HEK293 (cell line): Measurements from ENCODE around the gene NAGLU.

Source experiments
- CTCF ChIA-PET: fragments of 350-600 bp; formaldehyde crosslinking; extraction: SDS; loops from one replicate; lab custom pipeline; 2021; ENCODE audit warnings: antibody characterized with exemption; lab: Yijun Ruan, JAX
- POLR2A ChIA-PET: fragments of 300-600 bp; formaldehyde crosslinking; extraction: SDS; loops from one replicate; lab custom pipeline; 2020; ENCODE audit warnings: antibody characterized with exemption, inconsistent platforms; lab: Yijun Ruan, JAX
- H3K27ac ChIP-seq: fragments of 200-500 bp; sonication (Bioruptor generic); 2 replicates; pipeline ENCODE4 v1.5.1; 2014; ENCODE audit warnings: low read depth, low read length, control low read depth, inconsistent platforms; ENCODE audit errors: extremely low read depth
- H3K36me3 ChIP-seq, 2 experiments: fragments of 200-500 bp in 1 of 2; sonication (Bioruptor generic) in 1 of 2; 1 replicate in 1 of 2; 2 replicates in 1 of 2; pipeline ENCODE4 v1.5.1; 2014 to 2017; ENCODE audit warnings: inconsistent platforms in 2 of 2, low read length in 2 of 2; ENCODE audit not compliant: control insufficient read depth in 2 of 2, insufficient read depth in 1 of 2
- H3K4me1 ChIP-seq: fragments of 200-500 bp; sonication (Bioruptor generic); 2 replicates; pipeline ENCODE4 v1.5.1; 2014; ENCODE audit warnings: mild to moderate bottlenecking, low read length, inconsistent platforms; ENCODE audit not compliant: control insufficient read depth, insufficient read depth
- H3K4me3 ChIP-seq: 2 replicates; pipeline ENCODE4 v1.5.1; 2011; ENCODE audit warnings: low read depth, mild to moderate bottlenecking, control low read depth, low read length, moderate library complexity
- H3K9me3 ChIP-seq: fragments of 200-500 bp; sonication (Bioruptor generic); 2 replicates; pipeline ENCODE4 v1.5.1; 2014; ENCODE audit warnings: low read depth, low read length, inconsistent platforms; ENCODE audit not compliant: control insufficient read depth, insufficient read depth
- HOXD13 ChIP-seq: sonication (generic); formaldehyde crosslinking; IDR thresholded peaks from 2 replicates; pipeline ENCODE4 v1.8.0; 2022; ENCODE audit warnings: missing genetic modification reagents, borderline replicate concordance
- OSR2 ChIP-seq: fragments of 450-650 bp; formaldehyde crosslinking; IDR thresholded peaks from 2 replicates; pipeline ENCODE4 v1.5.1; 2016; ENCODE audit warnings: missing biosample characterization, missing genetic modification characterization
- REPIN1 ChIP-seq: fragments of 450-650 bp; formaldehyde crosslinking; IDR thresholded peaks from 2 replicates; pipeline ENCODE4 v1.5.1; 2017; ENCODE audit warnings: missing biosample characterization, missing genetic modification characterization, low read depth
- SP3 ChIP-seq: fragments of 450-650 bp; formaldehyde crosslinking; IDR thresholded peaks from 2 replicates; pipeline ENCODE4 v1.5.1; 2016; ENCODE audit warnings: missing biosample characterization, missing genetic modification characterization
- WT1 ChIP-seq: fragments of 450-650 bp; formaldehyde crosslinking; IDR thresholded peaks from 2 replicates; pipeline ENCODE4 v1.5.1; 2016; ENCODE audit warnings: missing biosample characterization, missing genetic modification characterization
- YY1 ChIP-seq: fragments of 450-650 bp; formaldehyde crosslinking; IDR thresholded peaks from 2 replicates; pipeline ENCODE4 v1.5.1; 2018; ENCODE audit warnings: missing biosample characterization, missing genetic modification characterization
- ZNF133 ChIP-seq: fragments of 450-650 bp; formaldehyde crosslinking; IDR thresholded peaks from 2 replicates; pipeline ENCODE4 v1.5.1; 2016; ENCODE audit warnings: missing biosample characterization, missing genetic modification characterization
- ZNF138 ChIP-seq: fragments of 450-650 bp; formaldehyde crosslinking; IDR thresholded peaks from 2 replicates; pipeline ENCODE4 v1.5.1; 2016; ENCODE audit warnings: missing biosample characterization, missing genetic modification characterization, borderline replicate concordance
- ZNF140 ChIP-seq: fragments of 450-650 bp; formaldehyde crosslinking; IDR thresholded peaks from 2 replicates; pipeline ENCODE4 v1.5.1; 2016; ENCODE audit warnings: missing biosample characterization, missing genetic modification characterization
- ZNF223 ChIP-seq: fragments of 450-650 bp; formaldehyde crosslinking; IDR thresholded peaks from 2 replicates; pipeline ENCODE4 v1.5.1; 2016; ENCODE audit warnings: missing biosample characterization, missing genetic modification characterization
- ZNF354C ChIP-seq: fragments of 450-650 bp; formaldehyde crosslinking; IDR thresholded peaks from 2 replicates; pipeline ENCODE4 v1.5.1; 2016; ENCODE audit warnings: missing biosample characterization, missing genetic modification characterization, low read depth, borderline replicate concordance
- ZNF404 ChIP-seq: fragments of 450-650 bp; formaldehyde crosslinking; IDR thresholded peaks from 2 replicates; pipeline ENCODE4 v1.5.1; 2017; ENCODE audit warnings: missing biosample characterization, missing genetic modification characterization
- ZNF518A ChIP-seq: fragments of 450-650 bp; formaldehyde crosslinking; conservative IDR thresholded peaks from 2 replicates; pipeline ENCODE4 v1.5.1; 2016; ENCODE audit warnings: low read depth, missing biosample characterization, missing genetic modification characterization
- ZNF529 ChIP-seq: fragments of 450-650 bp; formaldehyde crosslinking; IDR thresholded peaks from 2 replicates; pipeline ENCODE4 v1.5.1; 2017; ENCODE audit warnings: missing genetic modification characterization, missing biosample characterization; ENCODE audit not compliant: insufficient replicate concordance
- ZNF558 ChIP-seq: fragments of 450-650 bp; formaldehyde crosslinking; IDR thresholded peaks from 2 replicates; pipeline ENCODE4 v1.5.1; 2016; ENCODE audit warnings: missing biosample characterization, missing genetic modification characterization
- ZNF585B ChIP-seq: fragments of 450-650 bp; formaldehyde crosslinking; IDR thresholded peaks from 2 replicates; pipeline ENCODE4 v1.5.1; 2016; ENCODE audit warnings: missing biosample characterization, missing genetic modification characterization
- ZNF626 ChIP-seq: fragments of 450-650 bp; sonication (Bioruptor Pico); formaldehyde crosslinking; IDR thresholded peaks from 2 replicates; pipeline ENCODE4 v1.5.1; 2018; ENCODE audit warnings: missing biosample characterization, missing genetic modification characterization, inconsistent platforms
- ZNF777 ChIP-seq: fragments of 450-650 bp; formaldehyde crosslinking; IDR thresholded peaks from 2 replicates; pipeline ENCODE4 v1.5.1; 2017; ENCODE audit warnings: missing biosample characterization, missing genetic modification characterization, borderline replicate concordance
- ZSCAN30 ChIP-seq: fragments of 450-650 bp; IDR thresholded peaks from 2 replicates; pipeline ENCODE4 v1.5.1; 2018; ENCODE audit warnings: missing biosample characterization, mild to moderate bottlenecking, missing genetic modification characterization, moderate library complexity
- ZSCAN5A ChIP-seq: fragments of 450-650 bp; formaldehyde crosslinking; IDR thresholded peaks from 2 replicates; pipeline ENCODE4 v1.5.1; 2016; ENCODE audit warnings: missing biosample characterization, missing genetic modification characterization
- TF ChIP-seq, protein P1 (sequence below): fragments of 450-650 bp; formaldehyde crosslinking; IDR thresholded peaks from 2 replicates; pipeline ENCODE4 v1.5.1; 2016; ENCODE audit warnings: missing biosample characterization, missing genetic modification characterization, borderline replicate concordance

The NAGLU gene

DNA sequence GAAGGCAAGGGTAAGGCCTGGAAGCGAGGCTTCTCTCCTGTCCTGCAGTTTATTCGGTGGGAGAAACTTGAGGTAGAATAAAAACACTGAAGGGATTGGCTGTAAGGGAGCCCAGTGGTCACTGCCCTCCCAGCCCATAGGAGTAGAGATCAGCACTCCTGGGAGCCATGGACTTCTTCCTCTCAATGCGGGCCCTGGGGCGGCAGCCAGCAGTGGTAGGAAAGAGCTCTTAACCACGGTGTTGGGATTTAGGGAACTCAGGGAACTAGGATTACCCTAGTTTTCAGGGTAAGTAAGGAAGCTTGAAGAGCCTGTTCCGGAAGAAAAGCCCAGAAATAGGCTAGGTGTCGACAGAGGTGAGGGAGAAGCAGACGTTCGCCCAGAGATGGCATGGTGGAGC, 23.8 kb upstream of the NAGLU start (continued):
- TF ChIP-seq ZNF518A (tag by site-specific recombination), result no peak
- TF ChIP-seq ZNF354C (tag by site-specific recombination), result no peak
- no peak for TF ChIP-seq ZNF138 (tag by site-specific recombination)
- TF ChIP-seq ZNF529 (tag by site-specific recombination), result no peak
- no peak for TF ChIP-seq ZSCAN5A
- TF ChIP-seq, protein P1, sequence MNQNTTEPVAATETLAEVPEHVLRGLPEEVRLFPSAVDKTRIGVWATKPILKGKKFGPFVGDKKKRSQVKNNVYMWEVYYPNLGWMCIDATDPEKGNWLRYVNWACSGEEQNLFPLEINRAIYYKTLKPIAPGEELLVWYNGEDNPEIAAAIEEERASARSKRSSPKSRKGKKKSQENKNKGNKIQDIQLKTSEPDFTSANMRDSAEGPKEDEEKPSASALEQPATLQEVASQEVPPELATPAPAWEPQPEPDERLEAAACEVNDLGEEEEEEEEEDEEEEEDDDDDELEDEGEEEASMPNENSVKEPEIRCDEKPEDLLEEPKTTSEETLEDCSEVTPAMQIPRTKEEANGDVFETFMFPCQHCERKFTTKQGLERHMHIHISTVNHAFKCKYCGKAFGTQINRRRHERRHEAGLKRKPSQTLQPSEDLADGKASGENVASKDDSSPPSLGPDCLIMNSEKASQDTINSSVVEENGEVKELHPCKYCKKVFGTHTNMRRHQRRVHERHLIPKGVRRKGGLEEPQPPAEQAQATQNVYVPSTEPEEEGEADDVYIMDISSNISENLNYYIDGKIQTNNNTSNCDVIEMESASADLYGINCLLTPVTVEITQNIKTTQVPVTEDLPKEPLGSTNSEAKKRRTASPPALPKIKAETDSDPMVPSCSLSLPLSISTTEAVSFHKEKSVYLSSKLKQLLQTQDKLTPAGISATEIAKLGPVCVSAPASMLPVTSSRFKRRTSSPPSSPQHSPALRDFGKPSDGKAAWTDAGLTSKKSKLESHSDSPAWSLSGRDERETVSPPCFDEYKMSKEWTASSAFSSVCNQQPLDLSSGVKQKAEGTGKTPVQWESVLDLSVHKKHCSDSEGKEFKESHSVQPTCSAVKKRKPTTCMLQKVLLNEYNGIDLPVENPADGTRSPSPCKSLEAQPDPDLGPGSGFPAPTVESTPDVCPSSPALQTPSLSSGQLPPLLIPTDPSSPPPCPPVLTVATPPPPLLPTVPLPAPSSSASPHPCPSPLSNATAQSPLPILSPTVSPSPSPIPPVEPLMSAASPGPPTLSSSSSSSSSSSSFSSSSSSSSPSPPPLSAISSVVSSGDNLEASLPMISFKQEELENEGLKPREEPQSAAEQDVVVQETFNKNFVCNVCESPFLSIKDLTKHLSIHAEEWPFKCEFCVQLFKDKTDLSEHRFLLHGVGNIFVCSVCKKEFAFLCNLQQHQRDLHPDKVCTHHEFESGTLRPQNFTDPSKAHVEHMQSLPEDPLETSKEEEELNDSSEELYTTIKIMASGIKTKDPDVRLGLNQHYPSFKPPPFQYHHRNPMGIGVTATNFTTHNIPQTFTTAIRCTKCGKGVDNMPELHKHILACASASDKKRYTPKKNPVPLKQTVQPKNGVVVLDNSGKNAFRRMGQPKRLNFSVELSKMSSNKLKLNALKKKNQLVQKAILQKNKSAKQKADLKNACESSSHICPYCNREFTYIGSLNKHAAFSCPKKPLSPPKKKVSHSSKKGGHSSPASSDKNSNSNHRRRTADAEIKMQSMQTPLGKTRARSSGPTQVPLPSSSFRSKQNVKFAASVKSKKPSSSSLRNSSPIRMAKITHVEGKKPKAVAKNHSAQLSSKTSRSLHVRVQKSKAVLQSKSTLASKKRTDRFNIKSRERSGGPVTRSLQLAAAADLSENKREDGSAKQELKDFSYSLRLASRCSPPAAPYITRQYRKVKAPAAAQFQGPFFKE (tag by site-specific recombination), result no peak
- no peak for TF ChIP-seq ZNF626 (tag by site-specific recombination)

DNA sequence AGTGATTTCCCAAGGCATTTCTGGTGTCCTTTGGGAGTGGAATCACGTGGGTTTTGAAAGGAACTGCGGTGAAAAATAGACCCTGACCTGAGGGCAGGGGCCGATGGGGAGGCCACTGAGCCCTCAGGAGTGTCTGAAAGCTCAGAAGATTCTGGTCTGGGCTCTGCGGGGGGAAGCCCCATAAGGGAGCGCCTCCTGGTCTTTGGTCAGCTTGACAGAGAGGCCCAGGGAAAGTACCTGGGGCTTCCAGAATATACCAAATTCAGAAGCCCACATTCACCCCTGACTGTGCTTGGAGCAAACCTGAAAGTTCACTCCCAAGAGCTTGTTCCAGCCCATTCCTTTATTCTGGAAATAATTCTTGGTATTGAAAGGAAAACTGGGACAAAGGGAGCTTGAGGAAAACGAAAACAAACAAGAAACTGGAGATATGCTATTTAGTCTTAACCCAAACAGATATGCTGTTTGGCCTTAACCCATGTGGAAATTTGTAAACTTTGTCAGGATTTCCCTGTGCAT, 23.2 kb upstream of the NAGLU start:
- no peaks in the 10 kb centered on the region for H3K9me3 ChIP-seq
- H3K4me3 ChIP-seq, result no peak overlapping the region
- H3K36me3 ChIP-seq, result peaks cover 6 to 67% of the 10 kb centered on the region in 2 experiments; a peak in 2 of 3 replicates
- H3K27ac ChIP-seq, result no peak overlapping the region
- H3K4me1 ChIP-seq, result no peaks in the 10 kb centered on the region; the same call in 1 of the 2 replicates
- POLR2A ChIA-PET, result interaction anchor here (1.5 kb wide), 1 partner anchor 90 kb away, joined by 5 read pairs; the partner anchor contains the start of gene CAVIN1
- TF ChIP-seq ZNF585B (tag by site-specific recombination) (no peak), ZNF223 (no peak), ZSCAN30 (no peak), YY1 (tag by site-specific recombination) (no peak), ZNF133 (no peak), HOXD13 (CRISPR knock-in tag) (no peak), ZNF354C (tag by site-specific recombination) (no peak), ZNF777 (no peak), SP3 (tag by site-specific recombination) (no peak), ZNF404 (tag by site-specific recombination) (no peak), OSR2 (tag by site-specific recombination) (no peak), ZNF140 (no peak), ZNF558 (tag by site-specific recombination) (no peak), WT1 (tag by site-specific recombination) (no peak), REPIN1 (tag by site-specific recombination) (no peak)
- TF ChIP-seq, all 188 proteins: peak for 0
- CTCF ChIA-PET, result interaction anchor here (0.6 to 1.6 kb wide), 4 partner anchors 10 to 186 kb away, joined by 3 to 7 read pairs (median 4); no protein-coding TSS in a partner anchor
